ENCODE measurements around the gene IL23R.

IL23R gene

DNA sequence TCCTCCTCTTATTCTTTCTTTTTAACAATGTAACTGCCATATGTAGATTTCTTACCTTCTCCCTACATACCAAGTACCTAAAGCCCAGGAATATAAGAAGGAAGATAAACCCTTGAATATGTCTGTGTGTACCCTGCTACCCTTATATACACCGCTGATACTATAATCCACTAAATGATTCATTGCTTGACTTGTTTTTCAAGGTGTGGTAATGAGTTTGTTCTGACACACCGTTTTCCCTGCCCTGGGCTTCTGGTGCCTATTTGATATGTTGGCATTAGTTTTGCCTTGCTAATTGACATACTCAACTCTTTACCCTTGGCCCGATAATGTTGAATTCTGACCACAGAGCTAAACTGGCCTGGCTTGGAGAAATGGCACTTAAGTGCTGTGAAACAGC is 64.3 kb downstream of the IL23R start:
- TF ChIP-seq, protein P1, sequence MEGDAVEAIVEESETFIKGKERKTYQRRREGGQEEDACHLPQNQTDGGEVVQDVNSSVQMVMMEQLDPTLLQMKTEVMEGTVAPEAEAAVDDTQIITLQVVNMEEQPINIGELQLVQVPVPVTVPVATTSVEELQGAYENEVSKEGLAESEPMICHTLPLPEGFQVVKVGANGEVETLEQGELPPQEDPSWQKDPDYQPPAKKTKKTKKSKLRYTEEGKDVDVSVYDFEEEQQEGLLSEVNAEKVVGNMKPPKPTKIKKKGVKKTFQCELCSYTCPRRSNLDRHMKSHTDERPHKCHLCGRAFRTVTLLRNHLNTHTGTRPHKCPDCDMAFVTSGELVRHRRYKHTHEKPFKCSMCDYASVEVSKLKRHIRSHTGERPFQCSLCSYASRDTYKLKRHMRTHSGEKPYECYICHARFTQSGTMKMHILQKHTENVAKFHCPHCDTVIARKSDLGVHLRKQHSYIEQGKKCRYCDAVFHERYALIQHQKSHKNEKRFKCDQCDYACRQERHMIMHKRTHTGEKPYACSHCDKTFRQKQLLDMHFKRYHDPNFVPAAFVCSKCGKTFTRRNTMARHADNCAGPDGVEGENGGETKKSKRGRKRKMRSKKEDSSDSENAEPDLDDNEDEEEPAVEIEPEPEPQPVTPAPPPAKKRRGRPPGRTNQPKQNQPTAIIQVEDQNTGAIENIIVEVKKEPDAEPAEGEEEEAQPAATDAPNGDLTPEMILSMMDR (IDR thresholded peaks at IDR 0.05; ENCODE audit: insufficient read depth, missing control alignments): no peak
- no peak for FAIRE-seq

GRCh38 chr1:67236277-67236676 is 70.0 kb downstream of the IL23R start:
- no peak for FAIRE-seq
- DNase-seq (ENCODE audit: insufficient read length, low spot score): no peak
- TF ChIP-seq, protein P1 (IDR thresholded peaks at IDR 0.05; ENCODE audit: insufficient read depth, missing control alignments): no peak

More for the DNA sequence above, 64.3 kb downstream of the IL23R start:
- DNase-seq (ENCODE audit: insufficient read length, low spot score): no peak

DNA sequence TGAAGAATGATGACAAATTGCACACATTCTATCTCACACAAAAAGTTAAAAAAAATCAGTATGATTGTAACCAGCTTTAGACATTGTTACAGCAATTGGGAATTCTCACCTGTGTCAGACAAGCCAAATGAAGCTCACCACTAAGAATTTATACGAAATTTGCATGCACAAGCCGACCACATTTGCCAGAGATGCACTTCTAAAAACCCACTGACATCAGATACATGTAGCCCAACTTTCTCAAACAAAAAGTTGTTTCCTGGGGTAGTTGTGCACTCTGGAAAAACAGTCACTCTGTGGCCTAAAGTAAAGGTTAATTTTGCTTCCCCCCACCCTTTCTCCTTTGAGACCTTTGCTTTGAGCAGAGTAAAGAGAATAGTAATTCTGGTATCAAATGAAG is 73.5 kb downstream of the IL23R start:
- no peak for DNase-seq (ENCODE audit: insufficient read length, low spot score)
- FAIRE-seq: no peak

DNA sequence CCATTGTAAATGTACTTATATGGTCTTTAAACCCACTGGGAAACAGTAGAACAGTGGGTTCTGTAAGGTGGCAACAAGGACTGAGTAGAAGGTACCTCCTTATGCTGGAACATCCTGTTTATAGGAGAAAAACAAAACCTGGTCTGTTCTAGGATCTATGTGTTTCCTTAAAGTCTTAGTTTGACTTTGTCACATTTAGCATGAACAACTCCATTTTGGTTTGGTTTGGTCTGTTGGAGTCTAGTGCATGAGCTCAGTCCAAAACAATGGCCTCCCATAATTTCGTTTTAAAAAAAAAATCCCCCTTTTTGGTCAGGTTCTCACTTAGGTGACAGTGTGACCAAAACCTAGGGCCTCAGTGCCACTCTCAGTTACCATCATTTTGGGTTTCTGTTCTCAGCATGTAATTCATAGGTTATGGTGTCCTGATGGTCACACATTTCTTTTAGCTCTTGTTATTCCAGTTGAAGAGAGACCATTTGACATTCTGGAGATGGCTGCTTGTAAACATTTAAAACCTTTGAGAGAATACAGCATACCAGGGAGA is 75.0 kb downstream of the IL23R start:
- no peak for FAIRE-seq
- DNase-seq (ENCODE audit: insufficient read length, low spot score): no peak
- TF ChIP-seq, protein P1 (IDR thresholded peaks at IDR 0.05; ENCODE audit: insufficient read depth, missing control alignments): no peak

More for the DNA sequence above, 73.5 kb downstream of the IL23R start:
- TF ChIP-seq, protein P1 (IDR thresholded peaks at IDR 0.05; ENCODE audit: insufficient read depth, missing control alignments): no peak

DNA sequence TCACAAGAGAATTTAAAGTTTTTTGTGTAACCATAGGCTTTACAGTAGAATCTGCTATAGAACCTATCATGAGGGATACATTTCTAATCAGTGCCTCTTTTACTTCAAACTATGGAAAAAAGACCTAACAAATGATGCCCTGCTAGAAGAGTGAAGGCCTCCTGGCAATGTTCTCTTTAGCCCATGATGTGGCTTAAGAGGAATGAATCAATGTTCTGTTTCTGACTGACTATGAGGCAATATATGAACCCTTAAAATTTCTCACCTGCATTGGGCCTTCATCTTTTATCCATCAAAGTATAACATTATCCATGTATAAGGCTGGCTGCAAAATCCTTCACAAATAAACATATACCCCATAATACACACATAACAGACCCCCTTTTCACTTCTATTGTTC is 75.8 kb downstream of the IL23R start:
- no peak for DNase-seq (ENCODE audit: insufficient read length, low spot score)
- no peak for FAIRE-seq
- TF ChIP-seq, protein P1 (IDR thresholded peaks at IDR 0.05; ENCODE audit: insufficient read depth, missing control alignments): no peak

GRCh38 chr1:67250051-67250653 is 83.9 kb downstream of the IL23R start:
- DNase-seq (ENCODE audit: insufficient read length, low spot score) (no peak), FAIRE-seq (no peak)
- TF ChIP-seq, protein P1 (IDR thresholded peaks at IDR 0.05; ENCODE audit: insufficient read depth, missing control alignments): no peak

Measured in D721Med (cell line).